ENCODE data around the gene CNPY4. TPM values are rescaled to one million over a fixed set of nuclear protein-coding genes. Genes with fewer than 3 reads are reported as not detected.
A peak's percentile ranks its signal among the peaks of the same experiment; 100 is the strongest.

CNPY4 gene
- total and polyA plus RNA-seq, 10 of the 15 experiments (the other 5 are each of a cell fraction or from before 2014, with no cell fraction given), result 2.5 to 9.2 (median 6.8) TPM

DNA sequence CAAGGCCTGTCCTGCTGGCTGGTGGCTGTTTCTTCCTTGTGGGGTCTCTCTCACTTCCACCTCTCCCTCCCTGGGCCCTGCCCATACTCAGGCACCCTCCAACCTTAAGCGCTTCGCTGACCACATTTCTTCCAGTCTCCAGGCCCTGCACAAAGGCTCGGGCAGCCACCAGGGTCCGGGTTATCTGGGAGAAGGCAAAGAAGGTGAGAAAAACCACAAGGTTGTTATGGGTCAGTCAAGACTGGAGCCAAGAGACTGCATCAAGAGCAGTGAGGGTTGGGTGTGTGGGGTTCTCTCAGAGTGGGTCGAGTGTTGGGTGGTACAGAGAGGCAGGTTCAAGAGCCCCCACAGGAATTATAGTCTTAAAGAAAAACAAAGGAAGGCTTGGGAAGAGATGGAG, 55.1 kb downstream of the CNPY4 start:
- TF ChIP-seq BCL3 (IDR thresholded peaks at IDR 0.05; ENCODE audit: borderline replicate concordance, insufficient read depth, low read depth, low read length, poor library complexity, severe bottlenecking) (no peak), MLLT1 (IDR thresholded peaks at IDR 0.05) (no peak), WRNIP1 (IDR thresholded peaks at IDR 0.05; ENCODE audit: borderline replicate concordance, low read depth, low read length) (no peak), FOXM1 (IDR thresholded peaks at IDR 0.05; ENCODE audit: low read depth, low read length) (no peak), JUNB (IDR thresholded peaks at IDR 0.05) (no peak), MEF2A (IDR thresholded peaks at IDR 0.05; ENCODE audit: insufficient read depth, low read depth, low read length) (no peak), SIX5 (IDR thresholded peaks at IDR 0.05; ENCODE audit: low read depth, low read length, severe bottlenecking) (no peak), MXI1 (IDR thresholded peaks at IDR 0.05; ENCODE audit: low read depth, low read length) (no peak), POLR2AphosphoS2 (IDR thresholded peaks at IDR 0.05; ENCODE audit: low read depth, low read length) (no peak), SMARCA5 (IDR thresholded peaks at IDR 0.05) (no peak)
- no peak for ATAC-seq
- ChIA-PET RAD21 (ENCODE audit: unreplicated experiment) (no interaction called here), SMC1A (ENCODE audit: uncharacterized antibody, unreplicated experiment) (no interaction called here), CTCF (no interaction called here), POLR2A (interaction anchor here (1.0 kb wide), 1 partner anchor 19 kb away, joined by 3 read pairs; no protein-coding TSS in a partner anchor)
- DNase-seq (ENCODE audit: low read depth, low spot score), result no peak
- intact Hi-C loops (cut with micrococcal nuclease; ENCODE audit: unreplicated experiment), result no loop called here
- Histone ChIP-seq H3K9ac (ENCODE audit: control insufficient read depth, insufficient read depth, low read length) (no peak overlapping the region), H3K4me2 (ENCODE audit: control insufficient read depth, insufficient read depth) (no peak overlapping the region), H3K36me3 (ENCODE audit: control insufficient read depth in 2 of 2, insufficient read depth in 2 of 2, low read length in 1 of 2) (no peaks in the 10 kb centered on the region), H3K4me1 (ENCODE audit: control insufficient read depth, insufficient read depth, low read length) (peaks cover 23% of the 10 kb centered on the region), H3K79me2 (ENCODE audit: control insufficient read depth, insufficient read depth, low read length) (no peaks in the 10 kb centered on the region), H3K27ac (ENCODE audit: control insufficient read depth, insufficient read depth) (no peak overlapping the region), H4K20me1 (ENCODE audit: control insufficient read depth, insufficient read depth) (no peaks in the 10 kb centered on the region), H3K9me3 (replicated peaks; ENCODE audit: control insufficient read depth, insufficient read depth, low read length) (no peaks in the 10 kb centered on the region), H2AFZ (ENCODE audit: control insufficient read depth, low read depth, low read length) (no peak overlapping the region), H3K4me3 (no peak overlapping the region), H3K27me3 (replicated peaks in 1 of 2; ENCODE audit: control insufficient read depth in 2 of 2, insufficient read depth in 2 of 2, low read length in 1 of 2) (peaks cover 0 to 4% of the 10 kb centered on the region in 2 experiments; a peak in 2 of 4 replicates)
- in situ Hi-C loops (cut with MboI), result no loop called here
- BruUV-seq (replicated peaks), result no TSS peak
- 68% methylated on average over 5 of the region's 5 CpGs for WGBS (ENCODE audit: insufficient coverage, insufficient replicate concordance, low lambda C conversion rate, missing lambda C conversion rate)
- FAIRE-seq, result no peak

MicroRNA genes within 50 kb of the gene (microRNA counts, 767-probe panel; counts per million panel counts)
- microRNA hsa-miR-106b-5p, result 4,554 counts per million, percentile 96 among the panel's probes with 10 or more counts
- microRNA hsa-miR-25-3p, result 4,729 counts per million, percentile 97 among the panel's probes with 10 or more counts
- microRNA hsa-miR-93-5p, result 4,849 counts per million, percentile 97 among the panel's probes with 10 or more counts

Small RNA genes within 50 kb of the gene (microRNA-seq; reads per million reads assigned to microRNA genes)
- 6,714 reads per million, percentile 96 among the genes with 10 or more reads in this experiment for gene MIR106B
- 1,494 reads per million, percentile 91 among the genes with 10 or more reads in this experiment for gene MIR25
- gene MIR4658, result not detected
- gene MIR93, result 21,583 reads per million, percentile 99 among the genes with 10 or more reads in this experiment

Small RNA genes within 50 kb of the gene (small RNA-seq; reads per million reads assigned to genes)
- 976 reads per million, percentile 100 among the genes with 10 or more reads in this experiment for gene MIR106B
- 5,092 reads per million, percentile 100 among the genes with 10 or more reads in this experiment for gene MIR25
- 2,032 reads per million, percentile 100 among the genes with 10 or more reads in this experiment for gene MIR93

Other genes with a start within 250 kb of the CNPY4 start
Only the 7 nearest of the 20 such genes appear.
- gene ZNF3, start 37.9 kb upstream of the CNPY4 start, total RNA-seq (2014; rRNA removed), result 26.2 and 34.9 TPM in 2 replicates
- 34.9 and 36.0 TPM in 2 replicates for gene ZNF3, start 37.9 kb upstream of the CNPY4 start, total RNA-seq (2014; rRNA removed; fragmentation: Illumina TruSeq; extraction: Trizol)
- 28.5 and 30.7 TPM in 2 replicates for gene ZNF3, start 37.9 kb upstream of the CNPY4 start, total RNA-seq (2021)
- 31.1 and 32.1 TPM in 2 replicates for gene ZNF3, start 37.9 kb upstream of the CNPY4 start, polyA plus RNA-seq (2011; rRNA removed)
- gene ZNF3, start 37.9 kb upstream of the CNPY4 start, polyA plus RNA-seq (2014; fragmentation: Illumina TruSeq; extraction: Trizol), result 37.4 and 48.6 TPM in 2 replicates
- gene ZNF3, start 37.9 kb upstream of the CNPY4 start, polyA plus RNA-seq (2014; fragmentation: Nextera tagmentation; extraction: Ambion mirVana), result 10 to 100 TPM; 17.2 to 19.0 TPM
- 22.6 and 27.3 TPM in 2 replicates for gene ZNF3, start 37.9 kb upstream of the CNPY4 start, polyA plus RNA-seq (2014; rRNA removed)
- gene ZNF3, start 37.9 kb upstream of the CNPY4 start, polyA plus RNA-seq (2016; fragmentation: Nextera tagmentation; extraction: Ambion mirVana), result 10 to 100 TPM; 29.0 to 29.7 TPM
- 40.2 and 43.4 TPM in 2 replicates for gene COPS6, start 30.7 kb upstream of the CNPY4 start, total RNA-seq (2014; rRNA removed)
- 28.5 and 28.6 TPM in 2 replicates for gene COPS6, start 30.7 kb upstream of the CNPY4 start, total RNA-seq (2014; rRNA removed; fragmentation: Illumina TruSeq; extraction: Trizol)
- gene COPS6, start 30.7 kb upstream of the CNPY4 start, total RNA-seq (2021), result 75.2 and 79.6 TPM in 2 replicates
- gene COPS6, start 30.7 kb upstream of the CNPY4 start, polyA plus RNA-seq (2011; rRNA removed), result 58.5 and 81.8 TPM in 2 replicates
- gene COPS6, start 30.7 kb upstream of the CNPY4 start, polyA plus RNA-seq (2014; fragmentation: Illumina TruSeq; extraction: Trizol), result 81.1 and 84.8 TPM in 2 replicates
- gene COPS6, start 30.7 kb upstream of the CNPY4 start, polyA plus RNA-seq (2014; fragmentation: Nextera tagmentation; extraction: Ambion mirVana), result 100 to 1,000 TPM in 1 of 2 experiments, 10 to 100 TPM in 1; 64.1 to 108 TPM
- gene COPS6, start 30.7 kb upstream of the CNPY4 start, polyA plus RNA-seq (2014; rRNA removed), result 97.3 and 99.4 TPM in 2 replicates
- 100 to 1,000 TPM; 152 to 182 TPM for gene COPS6, start 30.7 kb upstream of the CNPY4 start, polyA plus RNA-seq (2016; fragmentation: Nextera tagmentation; extraction: Ambion mirVana)
- 305 and 354 TPM in 2 replicates for gene MCM7, start 18.2 kb upstream of the CNPY4 start, total RNA-seq (2014; rRNA removed)
- 165 and 183 TPM in 2 replicates for gene MCM7, start 18.2 kb upstream of the CNPY4 start, total RNA-seq (2014; rRNA removed; fragmentation: Illumina TruSeq; extraction: Trizol)
- 292 and 310 TPM in 2 replicates for gene MCM7, start 18.2 kb upstream of the CNPY4 start, total RNA-seq (2021)
- 124 and 210 TPM in 2 replicates for gene MCM7, start 18.2 kb upstream of the CNPY4 start, polyA plus RNA-seq (2011; rRNA removed)
- gene MCM7, start 18.2 kb upstream of the CNPY4 start, polyA plus RNA-seq (2014; fragmentation: Illumina TruSeq; extraction: Trizol), result 136 and 196 TPM in 2 replicates
- 100 to 1,000 TPM; 227 to 234 TPM for gene MCM7, start 18.2 kb upstream of the CNPY4 start, polyA plus RNA-seq (2014; fragmentation: Nextera tagmentation; extraction: Ambion mirVana)
- 253 and 264 TPM in 2 replicates for gene MCM7, start 18.2 kb upstream of the CNPY4 start, polyA plus RNA-seq (2014; rRNA removed)
- 100 to 1,000 TPM; 349 to 383 TPM for gene MCM7, start 18.2 kb upstream of the CNPY4 start, polyA plus RNA-seq (2016; fragmentation: Nextera tagmentation; extraction: Ambion mirVana)
- 14.3 and 15.7 TPM in 2 replicates for gene AP4M1, start 18.0 kb upstream of the CNPY4 start, total RNA-seq (2014; rRNA removed)
- gene AP4M1, start 18.0 kb upstream of the CNPY4 start, total RNA-seq (2014; rRNA removed; fragmentation: Illumina TruSeq; extraction: Trizol), result 7.1 and 7.6 TPM in 2 replicates
- 12.9 and 13.6 TPM in 2 replicates for gene AP4M1, start 18.0 kb upstream of the CNPY4 start, total RNA-seq (2021)
- gene AP4M1, start 18.0 kb upstream of the CNPY4 start, polyA plus RNA-seq (2011; rRNA removed), result 10.7 and 13.9 TPM in 2 replicates
- gene AP4M1, start 18.0 kb upstream of the CNPY4 start, polyA plus RNA-seq (2014; fragmentation: Illumina TruSeq; extraction: Trizol), result 7.7 and 12.5 TPM in 2 replicates
- 1 to 10 TPM in 1 of 2 experiments, under 1 TPM in 1; 0.77 to 2.1 TPM for gene AP4M1, start 18.0 kb upstream of the CNPY4 start, polyA plus RNA-seq (2014; fragmentation: Nextera tagmentation; extraction: Ambion mirVana)
- gene AP4M1, start 18.0 kb upstream of the CNPY4 start, polyA plus RNA-seq (2014; rRNA removed), result 11.6 and 12.9 TPM in 2 replicates
- 10 to 100 TPM; 15.9 to 16.1 TPM for gene AP4M1, start 18.0 kb upstream of the CNPY4 start, polyA plus RNA-seq (2016; fragmentation: Nextera tagmentation; extraction: Ambion mirVana)
- gene TAF6, start 276 bp upstream of the CNPY4 start, total RNA-seq (2014; rRNA removed), result 16.8 and 18.1 TPM in 2 replicates
- gene TAF6, start 276 bp upstream of the CNPY4 start, total RNA-seq (2014; rRNA removed; fragmentation: Illumina TruSeq; extraction: Trizol), result 8.5 and 9.3 TPM in 2 replicates
- 42.1 and 47.1 TPM in 2 replicates for gene TAF6, start 276 bp upstream of the CNPY4 start, total RNA-seq (2021)
- 2.5 and 6.0 TPM in 2 replicates for gene TAF6, start 276 bp upstream of the CNPY4 start, polyA plus RNA-seq (2011; rRNA removed)
- gene TAF6, start 276 bp upstream of the CNPY4 start, polyA plus RNA-seq (2014; fragmentation: Illumina TruSeq; extraction: Trizol), result 17.5 and 24.9 TPM in 2 replicates
- under 1 TPM; 0.27 to 0.29 TPM for gene TAF6, start 276 bp upstream of the CNPY4 start, polyA plus RNA-seq (2014; fragmentation: Nextera tagmentation; extraction: Ambion mirVana)
- gene TAF6, start 276 bp upstream of the CNPY4 start, polyA plus RNA-seq (2014; rRNA removed), result 15.8 and 24.5 TPM in 2 replicates
- 10 to 100 TPM; 39.6 to 42.6 TPM for gene TAF6, start 276 bp upstream of the CNPY4 start, polyA plus RNA-seq (2016; fragmentation: Nextera tagmentation; extraction: Ambion mirVana)
- gene MBLAC1, start 7.3 kb downstream of the CNPY4 start, total RNA-seq (2014; rRNA removed), result 2.7 and 3.2 TPM in 2 replicates
- 0.64 and 0.94 TPM in 2 replicates for gene MBLAC1, start 7.3 kb downstream of the CNPY4 start, total RNA-seq (2014; rRNA removed; fragmentation: Illumina TruSeq; extraction: Trizol)
- 1.8 and 2.7 TPM in 2 replicates for gene MBLAC1, start 7.3 kb downstream of the CNPY4 start, total RNA-seq (2021)
- 0.35 and 0.65 TPM in 2 replicates for gene MBLAC1, start 7.3 kb downstream of the CNPY4 start, polyA plus RNA-seq (2011; rRNA removed)
- 0.24 and 0.38 TPM in 2 replicates for gene MBLAC1, start 7.3 kb downstream of the CNPY4 start, polyA plus RNA-seq (2014; fragmentation: Illumina TruSeq; extraction: Trizol)
- under 1 TPM in 1 of 2 experiments, not detected in 1; 0.24 TPM for gene MBLAC1, start 7.3 kb downstream of the CNPY4 start, polyA plus RNA-seq (2014; fragmentation: Nextera tagmentation; extraction: Ambion mirVana)
- 2.3 and 3.1 TPM in 2 replicates for gene MBLAC1, start 7.3 kb downstream of the CNPY4 start, polyA plus RNA-seq (2014; rRNA removed)
- gene MBLAC1, start 7.3 kb downstream of the CNPY4 start, polyA plus RNA-seq (2016; fragmentation: Nextera tagmentation; extraction: Ambion mirVana), result 1 to 10 TPM; 2.4 TPM
- 184 and 186 TPM in 2 replicates for gene LAMTOR4, start 29.3 kb downstream of the CNPY4 start, total RNA-seq (2014; rRNA removed)
- 106 and 111 TPM in 2 replicates for gene LAMTOR4, start 29.3 kb downstream of the CNPY4 start, total RNA-seq (2014; rRNA removed; fragmentation: Illumina TruSeq; extraction: Trizol)
- 165 and 171 TPM in 2 replicates for gene LAMTOR4, start 29.3 kb downstream of the CNPY4 start, total RNA-seq (2021)
- 104 and 204 TPM in 2 replicates for gene LAMTOR4, start 29.3 kb downstream of the CNPY4 start, polyA plus RNA-seq (2011; rRNA removed)
- gene LAMTOR4, start 29.3 kb downstream of the CNPY4 start, polyA plus RNA-seq (2014; fragmentation: Illumina TruSeq; extraction: Trizol), result 24.1 and 73.4 TPM in 2 replicates
- gene LAMTOR4, start 29.3 kb downstream of the CNPY4 start, polyA plus RNA-seq (2014; fragmentation: Nextera tagmentation; extraction: Ambion mirVana), result 100 to 1,000 TPM; 188 to 262 TPM
- 211 and 230 TPM in 2 replicates for gene LAMTOR4, start 29.3 kb downstream of the CNPY4 start, polyA plus RNA-seq (2014; rRNA removed)
- gene LAMTOR4, start 29.3 kb downstream of the CNPY4 start, polyA plus RNA-seq (2016; fragmentation: Nextera tagmentation; extraction: Ambion mirVana), result 100 to 1,000 TPM; 279 to 297 TPM

All from GM12878 (cell line).